Left lung (tissue), 10 donors: ENCODE results near the gene NIM1K. TPM values are rescaled to one million over a fixed set of nuclear protein-coding genes. Genes with fewer than 3 reads are reported as not detected.
"Not testable (repeated sequence)": the region's sequence is repeated elsewhere in the genome, so short reads cannot be mapped to it uniquely, and the experiment has no call there.

Source experiments
- ATAC-seq: fragments of 200-7000 bp; cut with Tn5 transposase; one replicate; pipeline ENCODE4 v1.9.1; 2020; ENCODE audit warnings: moderate library complexity
- DNase-seq, 4 donors: peaks; one replicate each; pipeline ENCODE4 v3.0.0-alpha.2; 2013 to 2020
- H3K27ac ChIP-seq, 2 donors: fragments of 200-600 bp; sonication (generic) in 1 of 2; one replicate each; pipeline versions ENCODE4 v1.5.0 to v1.8.0; 2020 to 2021
- H3K27me3 ChIP-seq, 2 donors: fragments of 200-600 bp; sonication (generic) in 1 of 2; one replicate each; pipeline versions ENCODE4 v1.5.0 to v1.8.0; 2020 to 2021
- H3K36me3 ChIP-seq, 2 donors: fragments of 200-600 bp; sonication (generic) in 1 of 2; one replicate each; pipeline versions ENCODE4 v1.5.0 to v1.8.0; 2020 to 2021
- H3K4me1 ChIP-seq, 2 donors: fragments of 200-600 bp; one replicate each; pipeline ENCODE4 v1.8.0; 2021
- H3K4me3 ChIP-seq, 2 donors: fragments of 200-600 bp; sonication (generic) in 1 of 2; one replicate each; pipeline versions ENCODE4 v1.5.0 to v1.8.0; 2020 to 2021; ENCODE audit warnings: mild to moderate bottlenecking in 1 of 2
- H3K9me3 ChIP-seq, 2 donors: fragments of 200-600 bp; sonication (generic) in 1 of 2; one replicate each; pipeline versions ENCODE4 v1.5.0 to v1.8.0; 2020 to 2021
- intact Hi-C, 2 donors: fragments of 100-400 bp; cut with DNase I; formaldehyde crosslinking; loops; one replicate each; pipeline versions ENCODE4 v1.11.2 to v1.14.2; 2022
- polyA plus RNA-seq, 6 donors: library from polyadenylated mRNA; unstranded; fragments of 120-200 nt; gene quantifications; one replicate each; pipeline ENCODE4 v1.2.1, GENCODE V29; 2013; ENCODE audit not compliant: insufficient read length in 6 of 6
- total RNA-seq, 2 donors: library from RNA; stranded (reverse); fragmentation: NEBNext Ultra II Directional; extraction: Animal tissue kit (Norgen Biotek cat#: 25700); gene quantifications; one replicate each; pipeline ENCODE4 v1.2.1, GENCODE V29; 2021
- TF ChIP-seq, protein P1 (sequence below), 2 donors: fragments of 200-600 bp; sonication (generic) in 1 of 2; IDR thresholded peaks; one replicate each; pipeline versions ENCODE4 v1.5.0 to v1.8.0; 2021; ENCODE audit warnings: antibody characterized with exemption in 2 of 2
- donor health status: DM: no; HTN: yes; CAD: no.
- donor health status: DM: no; HTN: no; CAD: no.

NIM1K gene
- total and polyA plus RNA-seq, 8 donors, result 0.44 to 3.0 (median 0.79) TPM

DNA sequence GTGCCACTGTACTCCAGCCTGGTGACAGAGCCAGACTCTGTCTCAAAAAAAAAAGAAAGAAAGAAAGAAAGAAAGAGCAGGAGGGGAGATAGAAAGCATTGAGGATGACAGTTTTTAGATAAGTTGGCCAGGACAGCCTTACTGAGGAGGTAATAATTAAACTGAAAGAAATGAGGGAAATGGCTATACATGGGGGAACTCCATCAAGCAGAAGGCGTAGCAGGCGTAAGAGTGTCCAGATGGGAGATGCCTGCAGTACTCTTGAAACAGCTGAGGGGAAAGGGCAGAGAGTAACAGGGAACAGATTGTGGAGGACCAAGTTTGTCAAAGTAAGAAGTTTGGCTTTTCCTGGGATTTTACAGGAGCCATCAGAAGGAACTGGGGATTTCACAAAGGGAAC is 63.7 kb downstream of the NIM1K start:
- intact Hi-C loops, result no loop called here
- H3K9me3 ChIP-seq, result no peaks in the 10 kb centered on the region
- no peaks in the 10 kb centered on the region for H3K4me1 ChIP-seq
- no peak overlapping the region for H3K4me3 ChIP-seq
- ATAC-seq, result peak; percentile 15
- TF ChIP-seq, protein P1, sequence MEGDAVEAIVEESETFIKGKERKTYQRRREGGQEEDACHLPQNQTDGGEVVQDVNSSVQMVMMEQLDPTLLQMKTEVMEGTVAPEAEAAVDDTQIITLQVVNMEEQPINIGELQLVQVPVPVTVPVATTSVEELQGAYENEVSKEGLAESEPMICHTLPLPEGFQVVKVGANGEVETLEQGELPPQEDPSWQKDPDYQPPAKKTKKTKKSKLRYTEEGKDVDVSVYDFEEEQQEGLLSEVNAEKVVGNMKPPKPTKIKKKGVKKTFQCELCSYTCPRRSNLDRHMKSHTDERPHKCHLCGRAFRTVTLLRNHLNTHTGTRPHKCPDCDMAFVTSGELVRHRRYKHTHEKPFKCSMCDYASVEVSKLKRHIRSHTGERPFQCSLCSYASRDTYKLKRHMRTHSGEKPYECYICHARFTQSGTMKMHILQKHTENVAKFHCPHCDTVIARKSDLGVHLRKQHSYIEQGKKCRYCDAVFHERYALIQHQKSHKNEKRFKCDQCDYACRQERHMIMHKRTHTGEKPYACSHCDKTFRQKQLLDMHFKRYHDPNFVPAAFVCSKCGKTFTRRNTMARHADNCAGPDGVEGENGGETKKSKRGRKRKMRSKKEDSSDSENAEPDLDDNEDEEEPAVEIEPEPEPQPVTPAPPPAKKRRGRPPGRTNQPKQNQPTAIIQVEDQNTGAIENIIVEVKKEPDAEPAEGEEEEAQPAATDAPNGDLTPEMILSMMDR (IDR thresholded peaks at IDR 0.05), result no peak
- H3K27ac ChIP-seq, result no peak overlapping the region
- no peaks in the 10 kb centered on the region for H3K36me3 ChIP-seq
- H3K27me3 ChIP-seq, result peaks cover 0 to 4% of the 10 kb centered on the region in 2 donors
- DNase-seq, result no peak

DNA sequence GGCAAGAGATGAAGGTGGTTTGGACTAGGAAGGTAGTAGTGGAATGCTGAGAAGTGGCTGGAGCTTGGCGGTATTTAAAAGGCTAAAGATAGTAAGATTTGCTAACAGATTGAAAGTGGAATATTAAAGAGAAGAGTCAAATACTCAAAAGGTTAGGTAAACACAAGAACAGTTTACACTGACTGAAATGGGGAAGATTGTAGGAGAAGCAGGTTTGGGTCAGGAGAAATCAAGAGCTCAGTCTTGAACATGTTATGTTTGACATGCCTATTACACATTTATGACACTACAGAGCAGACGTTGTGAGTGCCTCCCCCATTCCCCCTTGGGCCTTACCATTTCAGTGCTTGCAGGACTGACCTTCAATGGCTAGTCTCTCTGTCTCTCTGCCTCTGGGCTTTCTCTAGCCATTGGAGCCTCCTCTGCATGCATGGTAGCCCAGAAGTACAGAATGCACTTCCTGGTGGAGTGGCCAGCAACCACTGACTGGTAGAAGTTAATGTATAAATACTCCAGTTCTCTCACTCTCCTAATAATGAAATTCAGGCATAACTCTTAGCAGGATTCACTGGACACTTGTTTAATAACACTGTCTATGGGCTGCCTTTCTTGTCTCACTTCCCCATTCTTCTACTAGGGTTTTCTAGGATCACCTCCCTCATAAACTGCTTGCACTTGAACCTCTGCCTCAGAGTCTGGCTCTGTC is 64.4 kb downstream of the NIM1K start:
- H3K36me3 ChIP-seq, result no peaks in the 10 kb centered on the region
- H3K9me3 ChIP-seq, result no peaks in the 10 kb centered on the region
- H3K27ac ChIP-seq, result no peak overlapping the region
- TF ChIP-seq, protein P1 (IDR thresholded peaks at IDR 0.05), result no peak
- peak; percentile 82 for ATAC-seq
- intact Hi-C loops, result no loop called here
- H3K27me3 ChIP-seq, result peaks cover 0 to 4% of the 10 kb centered on the region in 2 donors
- H3K4me1 ChIP-seq, result no peaks in the 10 kb centered on the region
- H3K4me3 ChIP-seq, result no peak overlapping the region
- no peak for DNase-seq

DNA sequence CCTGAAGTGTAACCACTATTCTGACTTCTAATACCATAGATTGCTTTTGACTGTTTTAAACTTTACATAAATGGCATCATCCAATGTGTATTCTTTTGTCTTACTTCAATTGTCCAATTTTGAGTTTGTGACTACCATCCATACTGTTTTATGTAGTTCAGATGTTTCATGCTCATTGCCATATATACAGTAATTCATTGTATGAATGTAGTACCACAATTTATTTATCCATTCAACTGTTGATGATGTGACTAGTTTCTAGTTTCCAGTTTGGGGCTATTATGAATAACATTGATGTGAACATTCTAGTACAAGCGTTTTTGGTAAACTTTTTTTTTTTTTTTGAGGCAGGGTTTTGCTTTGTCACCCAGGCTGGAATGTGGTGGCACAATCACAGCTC is 66.1 kb downstream of the NIM1K start:
- intact Hi-C loops, result no loop called here
- TF ChIP-seq, protein P1 (IDR thresholded peaks at IDR 0.05), result no peak
- Histone ChIP-seq H3K4me1 (no peaks in the 10 kb centered on the region), H3K4me3 (no peak overlapping the region), H3K27me3 (peaks cover 0 to 4% of the 10 kb centered on the region in 2 donors), H3K36me3 (no peaks in the 10 kb centered on the region), H3K9me3 (no peaks in the 10 kb centered on the region), H3K27ac (no peak overlapping the region)
- DNase-seq (no peak), ATAC-seq (no peak)

DNA sequence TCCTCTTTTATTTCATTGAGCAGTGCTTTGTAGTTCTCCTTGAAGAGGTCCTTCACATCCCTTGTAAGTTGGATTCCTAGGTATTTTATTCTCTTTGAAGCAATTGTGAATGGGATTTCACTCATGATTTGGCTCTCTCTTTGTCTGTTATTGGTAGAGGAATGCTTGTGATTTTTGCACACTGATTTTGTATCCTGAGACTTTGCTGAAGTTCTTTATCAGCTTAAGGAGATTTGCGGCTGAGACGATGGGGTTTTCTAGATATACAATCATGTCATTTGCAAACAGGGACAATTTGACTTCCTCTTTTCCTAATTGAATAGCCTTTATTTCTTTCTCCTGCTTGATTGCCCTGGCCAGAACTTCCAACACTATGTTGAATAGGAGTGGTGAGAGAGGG is 70.2 kb downstream of the NIM1K start:
- H3K4me1 ChIP-seq, H3K27ac ChIP-seq, intact Hi-C loops, DNase-seq, H3K27me3 ChIP-seq, H3K9me3 ChIP-seq, H3K4me3 ChIP-seq, H3K36me3 ChIP-seq, ATAC-seq: not testable (repeated sequence)

DNA sequence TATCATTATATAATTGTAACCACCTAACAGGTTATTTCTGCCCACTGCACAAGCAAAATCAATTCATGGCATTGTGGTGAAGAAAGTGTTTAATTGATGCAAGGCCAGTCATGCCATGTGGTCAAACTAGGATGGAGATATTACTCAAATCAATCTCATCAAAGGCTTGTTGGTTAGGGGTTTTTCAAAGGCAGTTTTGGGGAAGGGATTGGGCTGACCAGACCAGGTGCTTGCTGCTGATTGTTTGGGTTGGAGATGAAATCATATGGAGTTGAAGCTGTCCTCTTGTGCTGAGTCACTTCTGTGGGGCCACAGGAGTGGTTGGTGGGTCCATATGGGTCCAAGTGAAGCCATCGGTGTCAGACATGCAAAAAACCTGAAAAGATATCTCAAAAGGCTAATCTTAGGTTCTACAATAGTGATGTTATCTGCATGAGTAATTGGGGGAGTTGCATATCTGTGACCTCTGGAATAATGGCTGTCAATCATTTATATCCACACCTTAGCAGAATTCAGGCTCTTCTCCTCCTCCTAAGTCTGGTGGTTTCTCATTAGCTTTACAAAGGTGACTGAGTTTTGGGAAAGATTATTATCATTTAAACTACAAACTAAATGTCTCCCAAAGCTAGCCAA is 76.3 kb downstream of the NIM1K start:
- H3K27me3 ChIP-seq, result no peaks in the 10 kb centered on the region
- ATAC-seq (no peak), DNase-seq (no peak)
- no peaks in the 10 kb centered on the region for H3K9me3 ChIP-seq
- intact Hi-C loops, result no loop called here
- H3K4me1 ChIP-seq, result no peaks in the 10 kb centered on the region
- TF ChIP-seq, protein P1 (IDR thresholded peaks at IDR 0.05), result no peak
- H3K27ac ChIP-seq, result no peak overlapping the region
- H3K4me3 ChIP-seq, result no peak overlapping the region
- no peaks in the 10 kb centered on the region for H3K36me3 ChIP-seq
